Stimulated activated CD8-positive, alpha-beta memory T cell treated with anti-CD3 and anti-CD28 coated beads, Interleukin-15, amount 100 ng/mL, for 24 hours (primary cell): Measurements from ENCODE around the gene NEK10.
"Not testable (repeated sequence)": the region's sequence is repeated elsewhere in the genome, so short reads cannot be mapped to it uniquely, and the experiment has no call there.

Experiments used
- DNase-seq: peaks from one replicate; pipeline ENCODE4 v3.0.0-alpha.2; 2020; ENCODE audit warnings: low read depth

Gene NEK10

DNA sequence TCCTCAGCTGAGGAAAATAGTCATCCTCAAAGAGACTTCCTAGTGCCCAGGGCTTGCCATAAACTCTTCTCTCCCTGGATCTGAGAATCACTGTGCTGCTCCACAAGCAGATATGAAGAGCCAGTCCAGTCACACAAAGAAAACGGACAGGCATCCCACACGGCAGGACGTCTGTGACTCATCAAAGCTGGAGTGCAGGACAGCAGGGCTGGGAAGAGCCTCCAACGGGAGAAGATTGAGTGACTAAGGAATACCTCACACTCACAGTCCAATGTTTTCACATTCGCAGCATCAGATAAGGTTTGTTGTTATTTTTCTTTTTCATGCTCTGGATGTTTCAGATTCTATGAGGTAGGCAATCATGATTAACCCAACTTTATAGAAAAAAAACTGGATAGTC is 57.8 kb downstream of the NEK10 start:
- no peak for DNase-seq

DNA sequence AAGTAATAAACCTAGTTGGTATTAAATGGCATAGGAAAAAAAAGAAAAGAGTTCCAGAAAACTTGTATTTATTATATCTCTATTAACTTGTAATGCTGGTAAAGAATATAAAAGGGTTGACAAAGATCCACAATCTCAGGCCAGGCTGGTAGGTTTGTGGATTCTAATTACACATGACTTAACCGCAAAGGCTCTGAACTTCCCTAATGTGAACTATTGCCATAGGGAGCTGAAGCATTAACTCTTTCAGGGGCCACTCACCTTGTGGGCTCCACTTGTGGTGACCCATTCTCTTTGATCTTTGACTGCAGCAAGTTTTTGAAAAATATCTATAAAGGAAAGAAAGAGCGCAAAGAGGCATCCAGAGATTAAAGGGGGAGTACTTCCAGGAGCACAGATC is 58.5 kb downstream of the NEK10 start:
- no peak for DNase-seq

DNA sequence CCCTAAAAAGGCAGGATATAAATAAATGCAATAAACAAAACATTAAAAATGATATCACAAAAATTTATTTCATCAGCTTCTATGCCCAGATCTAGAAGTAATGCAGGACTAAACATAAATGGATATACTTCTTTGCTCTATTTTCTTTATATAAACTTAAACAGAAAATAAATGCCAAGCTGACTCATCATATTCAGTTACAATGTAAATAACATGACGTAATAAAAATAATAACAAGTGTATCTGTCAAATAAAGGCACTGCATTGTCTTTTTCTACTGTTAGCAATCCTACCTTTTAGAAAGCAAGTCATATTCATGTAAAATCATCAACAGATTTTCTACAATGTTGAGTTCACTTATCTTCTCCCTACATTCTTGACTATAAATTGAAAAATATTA is 61.6 kb downstream of the NEK10 start:
- no peak for DNase-seq

DNA sequence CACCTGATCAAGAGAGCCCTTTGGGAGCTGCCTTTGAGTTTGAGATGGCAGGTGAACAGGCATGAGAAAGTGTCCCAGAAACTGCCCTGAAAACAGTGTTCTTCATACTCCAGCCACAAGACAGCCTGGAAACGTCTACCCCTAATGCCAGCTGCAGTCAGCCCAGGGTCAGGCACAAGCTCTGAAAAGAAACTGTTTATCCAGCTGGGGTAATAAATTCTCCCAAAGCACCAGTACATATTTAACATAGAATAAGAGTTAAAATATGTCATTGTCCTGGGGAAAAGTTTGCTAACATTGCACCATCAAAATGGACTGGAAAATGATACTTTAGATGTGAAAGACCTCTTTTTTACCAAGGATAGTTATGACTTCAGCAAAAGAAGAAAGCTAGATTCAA is 66.3 kb downstream of the NEK10 start:
- DNase-seq: no peak

DNA sequence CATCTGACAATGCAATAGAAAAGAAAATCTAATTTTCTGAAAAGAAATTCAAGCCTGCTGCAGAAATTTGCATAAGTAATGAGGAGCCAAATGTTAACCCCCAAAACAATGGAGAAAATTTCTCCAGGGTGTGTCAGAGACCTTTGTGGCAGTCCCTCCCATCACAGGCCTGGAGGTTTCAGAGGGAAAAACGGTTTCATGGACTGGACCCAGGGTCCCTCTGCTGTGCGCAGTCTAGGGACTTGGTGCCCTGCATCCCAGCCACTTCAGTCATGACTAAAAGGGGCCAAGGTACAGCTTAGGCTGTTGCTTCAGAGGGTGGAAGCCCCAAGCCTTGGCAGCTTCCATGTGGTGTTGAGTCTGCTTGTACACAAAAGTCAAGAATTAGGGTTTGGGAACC is 70.2 kb downstream of the NEK10 start:
- DNase-seq: not testable (repeated sequence)

DNA sequence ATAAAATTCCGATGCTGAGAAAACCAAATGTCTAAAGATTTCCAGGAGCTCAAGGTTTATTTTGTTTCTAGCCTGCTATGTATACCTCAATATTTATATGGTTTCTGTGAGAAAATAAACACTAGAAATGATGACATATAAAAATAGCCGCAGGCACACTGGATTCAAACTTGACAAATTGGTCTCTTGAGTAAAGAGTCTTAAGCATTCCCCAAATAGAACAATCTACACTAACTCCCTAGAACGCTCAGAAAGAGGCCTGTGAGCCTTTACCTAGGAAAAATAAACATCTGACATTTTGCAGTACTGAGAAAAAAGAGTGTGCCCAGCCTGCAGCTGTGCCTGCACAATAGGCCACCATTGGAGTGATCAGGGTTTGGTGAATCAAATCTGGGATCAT is 75.2 kb downstream of the NEK10 start:
- no peak for DNase-seq

DNA sequence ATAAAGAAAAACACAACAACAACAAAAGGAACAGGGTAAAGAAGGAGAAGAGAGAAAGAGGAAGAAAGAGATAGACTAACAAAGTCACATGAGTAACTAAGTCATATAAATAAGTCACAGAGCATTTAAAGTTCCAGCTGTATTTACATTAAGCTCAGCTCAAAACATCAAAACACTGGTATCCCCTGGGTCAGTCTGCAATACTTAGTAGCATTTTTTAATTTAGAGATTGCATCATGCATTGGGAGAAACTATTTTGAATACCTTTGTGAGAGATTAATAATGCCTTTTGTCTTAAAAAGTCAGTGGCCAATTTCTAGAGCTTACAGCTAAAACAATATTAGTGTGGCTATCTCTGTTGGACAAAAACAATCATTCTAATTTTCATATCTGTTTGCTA is 78.4 kb downstream of the NEK10 start:
- DNase-seq: no peak

DNA sequence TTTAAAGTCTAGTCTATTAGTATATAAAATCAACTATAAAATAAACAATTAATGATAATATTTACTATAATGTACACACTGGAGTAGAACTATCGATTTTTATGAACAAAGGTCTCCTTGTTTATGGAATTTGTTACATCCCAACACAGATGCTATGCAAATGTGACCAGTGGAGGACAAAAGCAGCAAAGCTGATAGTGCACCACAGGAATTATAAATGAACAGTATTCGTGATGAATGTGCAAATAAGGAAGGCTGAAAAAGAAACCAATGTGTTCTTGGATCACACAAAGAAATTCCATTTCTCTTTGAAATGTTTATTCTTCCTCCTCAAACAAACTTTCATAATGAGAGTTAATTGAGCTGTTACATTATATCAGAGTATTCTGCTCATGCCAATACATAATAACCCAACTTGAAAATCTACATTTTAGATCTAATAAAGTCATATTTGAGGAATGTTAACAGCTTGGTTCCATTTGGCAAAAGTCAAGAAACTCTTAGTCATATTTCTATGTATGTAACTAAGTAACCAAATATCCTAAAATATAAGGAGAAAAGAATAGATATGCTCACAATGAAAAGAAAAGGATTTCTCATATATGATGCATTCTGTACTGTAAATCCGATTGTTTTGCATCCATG is 79.3 kb downstream of the NEK10 start:
- DNase-seq: no peak

DNA sequence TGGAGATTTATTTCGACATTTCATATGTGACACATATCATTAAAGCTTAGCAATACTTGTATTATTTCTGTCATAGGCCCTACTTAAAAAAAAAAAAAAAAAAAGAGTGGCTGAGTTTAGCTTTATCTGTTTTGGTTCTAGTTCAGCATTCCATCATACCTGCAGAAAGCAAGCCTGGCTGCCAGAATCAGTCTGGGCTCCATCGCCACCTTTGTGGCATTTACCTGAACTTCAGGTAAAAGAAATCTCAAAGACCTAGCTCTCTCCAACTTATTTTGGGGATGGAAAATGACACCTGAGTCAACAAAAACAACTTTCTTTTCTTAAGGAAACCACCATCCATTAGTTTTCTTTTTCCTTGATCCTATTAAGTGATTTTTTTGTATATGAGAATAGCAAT is 82.1 kb downstream of the NEK10 start:
- DNase-seq: no peak

DNA sequence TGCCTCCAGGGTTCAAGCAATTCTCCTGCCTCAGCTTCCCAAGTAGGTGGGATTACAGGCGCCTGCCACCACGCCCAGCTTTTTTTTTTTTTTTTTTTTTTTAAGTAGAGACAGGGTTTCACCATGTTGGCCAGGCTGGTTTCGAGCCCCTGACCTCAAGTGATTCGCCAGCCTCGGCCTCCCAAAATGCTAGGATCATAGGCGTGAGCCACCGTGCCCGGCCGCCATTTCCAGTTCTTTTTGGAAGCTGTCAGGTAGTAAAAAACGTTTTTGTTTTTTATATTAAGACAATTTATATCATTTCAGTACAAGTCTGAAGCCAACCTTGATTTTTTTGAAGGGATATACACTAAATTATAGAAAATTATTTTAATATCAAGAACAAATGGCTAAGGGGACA is 82.7 kb downstream of the NEK10 start:
- DNase-seq: not testable (repeated sequence)

DNA sequence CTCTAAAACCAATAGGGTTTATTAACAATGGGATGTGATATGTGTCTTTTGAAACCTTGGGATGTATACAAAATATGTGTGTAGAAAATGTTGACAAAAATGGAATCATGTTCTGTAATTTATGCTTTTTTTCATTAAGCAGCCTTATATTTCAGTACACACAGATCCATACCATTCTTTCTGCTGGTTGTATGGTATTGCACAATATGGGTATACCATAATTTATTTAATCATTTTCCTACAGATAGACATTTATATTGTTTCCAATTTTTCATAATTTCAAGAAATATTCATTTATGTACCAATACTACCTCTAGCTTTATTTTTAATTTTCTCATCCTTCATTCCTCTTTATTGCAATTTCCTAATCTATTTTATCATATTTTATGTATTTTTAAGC is 83.5 kb downstream of the NEK10 start:
- DNase-seq: no peak

DNA sequence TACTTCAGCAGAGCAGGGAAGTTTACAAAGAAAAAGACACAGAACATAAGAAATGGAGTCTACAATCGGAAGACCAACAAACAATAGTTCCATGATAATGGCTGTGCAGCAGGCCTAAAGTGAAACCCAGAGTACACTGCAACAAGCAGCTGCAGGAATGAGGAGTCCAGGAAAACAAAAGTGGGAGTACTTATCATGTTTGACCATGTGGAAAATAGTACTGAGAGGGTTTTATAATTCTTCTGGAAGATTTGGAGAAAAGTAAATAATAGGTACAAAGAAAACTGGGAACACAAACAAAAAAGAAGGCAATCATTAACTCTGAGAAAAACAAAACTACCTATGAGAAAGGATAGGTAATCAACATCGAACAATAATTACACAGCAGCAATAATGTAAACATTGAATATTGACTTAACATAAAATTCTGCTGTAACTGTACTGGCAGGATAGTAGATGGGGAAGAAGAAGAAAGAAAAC is 87.5 kb downstream of the NEK10 start:
- no peak for DNase-seq

DNA sequence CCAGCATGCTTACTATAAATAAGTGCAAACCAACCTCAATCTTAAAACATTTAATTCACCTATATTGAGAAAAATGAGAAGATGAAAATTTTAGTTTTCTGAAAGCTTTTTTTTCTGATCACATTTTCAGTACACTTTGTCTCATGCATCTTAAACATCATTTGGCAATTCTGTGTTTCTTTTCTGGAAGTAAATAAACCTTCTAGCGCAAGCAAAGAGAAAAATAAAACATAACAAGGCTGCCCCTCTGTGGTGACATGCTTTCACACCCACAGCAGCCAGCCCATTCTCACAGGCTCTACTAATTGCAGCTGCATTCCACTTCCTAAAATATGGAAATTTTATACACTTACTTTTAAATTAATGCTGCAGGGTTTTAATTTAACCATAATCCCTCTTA is 90.1 kb downstream of the NEK10 start:
- no peak for DNase-seq

DNA sequence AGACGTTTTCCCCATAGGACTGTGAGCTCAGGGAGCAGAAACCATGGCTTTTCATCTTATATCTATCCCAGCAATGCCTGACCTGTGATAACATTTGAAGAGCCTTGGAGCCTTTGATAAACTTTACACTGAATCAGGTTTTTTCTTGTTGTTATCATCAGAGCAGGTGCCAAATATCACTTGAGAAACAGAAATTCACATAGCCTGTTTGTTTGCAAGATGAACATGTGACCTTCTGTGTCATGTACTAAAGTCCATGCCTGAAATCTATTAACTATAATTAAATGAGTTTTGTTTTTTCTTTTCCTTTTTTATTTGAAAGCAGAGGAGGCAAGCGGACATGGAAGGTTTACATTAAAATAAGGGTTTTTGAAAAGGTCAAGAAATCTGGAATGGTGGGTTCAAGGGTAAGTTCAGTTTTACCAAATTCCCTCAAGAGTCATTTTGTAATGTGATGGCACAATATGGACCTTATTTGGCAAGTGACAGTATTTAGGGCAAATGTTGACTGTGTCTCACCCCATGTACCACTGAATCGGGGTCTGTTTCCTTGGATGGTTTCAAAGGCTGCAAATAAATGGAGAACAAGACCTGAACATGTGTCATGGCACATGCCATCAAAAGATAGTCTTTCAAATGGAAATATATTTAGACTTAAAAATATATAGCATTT is 90.7 kb downstream of the NEK10 start:
- DNase-seq: no peak

DNA sequence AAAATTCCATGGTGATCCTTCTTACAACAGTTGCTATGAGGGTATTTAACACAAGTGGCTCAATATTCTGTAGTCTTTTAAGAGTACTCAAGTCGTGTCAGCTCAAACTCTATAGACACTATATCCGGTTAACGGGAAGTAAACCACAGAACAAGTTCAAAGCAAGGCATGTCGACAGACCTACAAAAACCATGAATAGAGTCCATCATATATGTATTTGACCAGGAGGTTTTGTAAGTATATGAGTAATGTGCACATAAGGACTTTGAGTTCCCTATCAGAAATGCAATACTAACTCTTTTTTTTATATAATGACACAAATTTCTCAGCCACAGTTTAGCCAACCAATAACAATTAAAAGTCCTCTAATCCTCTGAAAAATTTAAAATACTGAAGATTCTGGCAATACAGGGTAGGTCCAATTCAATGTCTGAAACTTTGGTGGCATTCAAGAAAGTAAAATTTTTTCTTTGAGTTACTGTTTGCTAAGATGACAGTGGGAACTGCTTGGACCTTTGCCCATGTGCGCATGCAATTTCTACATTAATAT is 93.7 kb downstream of the NEK10 start:
- DNase-seq: no peak

DNA sequence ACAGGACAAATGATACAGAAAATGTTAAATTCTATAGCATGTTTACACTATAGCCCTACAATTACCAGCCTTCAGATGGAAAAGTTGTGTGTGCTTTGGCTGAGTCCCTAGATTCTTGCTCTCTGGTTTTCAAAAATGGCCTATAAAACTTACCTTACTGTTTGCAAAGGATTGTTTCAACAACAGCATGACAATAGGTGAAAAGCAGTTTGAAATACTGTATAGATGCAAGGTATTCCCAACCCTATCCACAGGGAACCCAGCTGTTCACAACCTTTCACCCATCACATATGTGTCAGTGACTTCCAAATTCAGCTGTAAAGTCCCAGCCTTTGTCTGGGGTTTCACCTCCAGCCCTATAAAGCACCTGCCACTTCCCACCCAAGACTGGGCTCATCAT is 97.3 kb downstream of the NEK10 start:
- DNase-seq: no peak

DNA sequence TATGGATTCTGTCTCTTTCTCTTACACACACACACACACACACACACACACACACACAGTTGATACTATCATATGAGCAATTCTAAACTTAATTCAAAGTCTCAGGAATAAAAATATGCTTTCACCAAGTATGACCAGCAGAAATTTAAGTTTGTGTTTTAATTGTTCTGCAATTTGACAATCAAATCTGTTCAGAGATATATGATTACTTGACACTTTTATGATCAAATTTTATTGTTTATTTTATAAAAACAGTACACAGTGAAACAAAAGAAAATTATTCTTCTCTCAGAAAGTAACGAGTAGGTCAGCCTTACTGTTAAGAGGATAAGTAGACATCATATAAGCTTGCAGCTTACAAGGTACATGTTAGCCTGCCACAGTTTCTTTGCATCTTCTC is 114.3 kb downstream of the NEK10 start:
- no peak for DNase-seq

DNA sequence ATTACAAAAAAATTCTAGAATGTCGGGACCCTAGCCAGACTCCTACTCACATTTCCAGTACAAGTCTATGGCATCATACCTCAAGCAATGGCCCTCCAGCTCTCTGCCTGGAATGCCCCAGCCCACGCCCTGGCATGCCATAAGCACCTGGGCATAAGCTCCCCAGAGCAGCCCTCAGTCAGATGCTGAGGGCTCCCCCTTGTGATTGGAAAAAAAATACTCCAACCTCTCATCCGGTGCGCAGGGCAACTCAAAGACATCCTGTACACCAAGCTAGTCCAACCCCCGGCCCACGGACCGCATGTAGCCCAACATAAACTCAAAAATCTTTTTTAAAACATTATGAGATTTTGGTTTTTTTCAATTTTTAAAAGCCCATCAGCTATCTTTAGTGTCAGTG is 115.4 kb downstream of the NEK10 start:
- DNase-seq: no peak

DNA sequence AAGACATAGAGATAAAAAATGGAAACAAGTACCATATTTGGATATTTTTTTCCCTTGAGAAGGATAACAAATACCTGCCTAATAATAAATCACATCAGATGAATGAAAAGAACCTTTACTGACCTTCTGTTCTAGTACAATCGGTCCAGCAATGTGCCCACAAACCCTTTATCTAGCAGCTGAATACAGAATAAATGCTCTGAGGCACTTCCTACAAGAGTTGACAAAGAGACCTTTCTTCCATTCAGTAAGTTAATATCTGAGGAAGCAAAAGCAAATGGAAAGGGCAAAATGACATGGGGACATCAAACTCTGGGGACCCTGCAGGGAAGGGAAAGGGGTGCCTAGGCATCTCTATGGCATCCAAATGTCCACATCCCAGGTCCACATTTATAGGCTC is 115.8 kb downstream of the NEK10 start:
- DNase-seq: no peak

DNA sequence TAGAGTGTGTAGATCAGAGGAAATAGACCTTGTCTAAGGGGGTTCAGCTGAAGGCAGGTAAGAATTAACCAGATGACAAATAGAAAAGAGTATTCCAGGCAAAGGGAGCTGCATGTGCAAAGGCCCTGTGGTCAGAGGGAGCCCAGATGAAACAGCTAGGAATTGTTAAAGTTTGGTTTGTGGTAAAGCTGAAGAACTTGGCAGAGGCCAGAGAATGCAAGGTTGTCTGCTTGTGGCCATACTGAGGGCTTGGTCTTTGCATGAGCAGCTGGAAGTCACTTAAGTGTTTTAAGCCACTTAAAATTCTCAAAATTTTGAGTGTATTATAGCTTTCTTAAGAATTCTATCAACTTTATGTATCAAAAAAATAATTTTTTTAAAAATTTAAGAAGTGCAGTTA is 116.5 kb downstream of the NEK10 start:
- no peak for DNase-seq

DNA sequence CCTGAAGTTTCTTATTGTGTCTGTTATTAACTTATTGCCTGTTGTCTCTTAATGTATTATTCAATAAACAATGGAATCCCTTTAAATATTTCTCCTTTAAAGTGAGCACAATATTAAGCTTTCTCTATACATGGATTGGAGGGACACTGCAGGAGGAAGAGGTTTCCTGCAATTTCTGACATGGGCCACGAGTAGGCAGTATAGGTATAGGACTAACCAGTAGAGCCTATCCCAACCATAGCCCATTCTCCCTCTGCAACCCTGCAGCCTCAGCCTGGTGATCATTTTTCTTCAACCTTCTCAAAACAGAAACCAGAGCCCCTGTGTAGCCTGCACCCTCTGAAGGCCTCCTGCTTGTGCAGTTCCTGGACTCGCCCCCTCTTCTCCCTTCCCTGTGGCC is 124.8 kb downstream of the NEK10 start:
- no peak for DNase-seq

DNA sequence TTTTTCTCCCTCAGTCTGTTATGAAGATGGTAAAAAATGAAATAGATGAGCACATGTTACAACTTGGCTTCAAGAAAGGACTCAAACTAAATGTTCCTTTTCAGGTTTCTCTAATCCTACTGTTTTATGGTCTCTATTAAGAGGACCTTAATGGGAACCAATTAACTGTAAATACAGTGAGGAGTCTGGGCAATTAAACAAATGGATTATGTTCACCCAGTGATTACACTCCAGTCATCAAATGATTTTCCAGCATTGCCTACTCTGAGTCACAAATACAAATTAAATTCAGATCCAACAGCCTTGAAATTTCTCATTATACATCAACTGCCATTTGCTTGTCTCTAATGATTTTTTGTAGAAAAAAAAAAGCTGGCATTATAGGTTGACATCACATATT is 129.2 kb downstream of the NEK10 start:
- no peak for DNase-seq

DNA sequence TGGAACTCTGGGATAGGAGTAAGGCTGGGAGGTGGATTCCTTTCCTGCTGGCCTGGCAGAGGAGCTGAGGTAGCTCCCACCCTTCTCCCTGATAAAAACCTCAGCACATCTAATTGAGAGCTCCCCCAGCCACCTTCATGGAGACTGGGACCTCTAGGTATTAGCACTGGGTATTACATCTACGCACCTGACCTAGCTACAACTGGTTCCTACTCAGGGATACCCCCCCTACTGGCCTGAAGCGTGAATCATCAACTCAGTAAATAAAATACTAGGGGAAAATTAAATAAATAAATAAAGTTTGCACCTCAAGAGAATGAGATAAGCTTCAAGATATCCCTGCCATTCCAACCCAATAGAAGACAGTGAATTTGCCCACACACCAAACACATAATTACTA is 140.4 kb downstream of the NEK10 start:
- no peak for DNase-seq

DNA sequence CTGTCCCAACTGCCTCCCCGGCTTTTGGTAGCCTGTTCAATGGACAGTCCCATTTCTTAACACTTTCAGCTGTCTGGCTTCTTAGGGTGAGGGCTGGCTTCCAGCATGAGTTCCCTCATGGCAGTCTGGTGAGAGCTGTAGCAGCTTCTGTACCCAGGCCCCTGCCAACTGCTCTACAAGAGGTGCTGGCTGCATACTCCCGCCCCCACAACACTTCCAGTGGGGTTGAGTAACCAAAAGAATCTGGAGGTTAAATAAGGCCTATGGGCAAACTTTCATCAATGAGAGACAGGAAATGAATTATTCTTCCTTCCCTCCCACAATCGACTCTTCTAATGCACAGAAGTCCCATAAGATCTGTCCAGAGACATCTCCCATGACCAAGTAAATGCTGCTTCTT is 145.0 kb downstream of the NEK10 start:
- DNase-seq: no peak
